SK-MEL-5 (cell line): ENCODE results near the gene ZBTB32. TPM values are rescaled to one million over a fixed set of nuclear protein-coding genes. Genes with fewer than 3 reads are reported as not detected.
A peak's percentile ranks its signal among the peaks of the same experiment; 100 is the strongest.
"Not testable (repeated sequence)": the region's sequence is repeated elsewhere in the genome, so short reads cannot be mapped to it uniquely, and the experiment has no call there.

Experiments
- DNase-seq: peaks from one replicate; pipeline ENCODE4 v3.0.0-alpha.2; 2016; ENCODE audit warnings: low read depth, low spot score
- in situ Hi-C: cut with HindIII; loops from 2 replicates; pipeline ENCODE4 v1.10.0; 2016; ENCODE audit warnings: low sequenced_read_pairs, high pct_unique_total_duplicates, low pct_unique_long_range_greater_than_20kb
- total RNA-seq: library from RNA; depleted of rRNA; stranded (reverse); fragments of >200 nt; shearing (Covaris generic); gene quantifications from 2 replicates; pipeline ENCODE4 v1.2.3, GENCODE V29; 2014

Gene ZBTB32
- total RNA-seq, 1 experiment from 2014 or later, result not detected

DNA sequence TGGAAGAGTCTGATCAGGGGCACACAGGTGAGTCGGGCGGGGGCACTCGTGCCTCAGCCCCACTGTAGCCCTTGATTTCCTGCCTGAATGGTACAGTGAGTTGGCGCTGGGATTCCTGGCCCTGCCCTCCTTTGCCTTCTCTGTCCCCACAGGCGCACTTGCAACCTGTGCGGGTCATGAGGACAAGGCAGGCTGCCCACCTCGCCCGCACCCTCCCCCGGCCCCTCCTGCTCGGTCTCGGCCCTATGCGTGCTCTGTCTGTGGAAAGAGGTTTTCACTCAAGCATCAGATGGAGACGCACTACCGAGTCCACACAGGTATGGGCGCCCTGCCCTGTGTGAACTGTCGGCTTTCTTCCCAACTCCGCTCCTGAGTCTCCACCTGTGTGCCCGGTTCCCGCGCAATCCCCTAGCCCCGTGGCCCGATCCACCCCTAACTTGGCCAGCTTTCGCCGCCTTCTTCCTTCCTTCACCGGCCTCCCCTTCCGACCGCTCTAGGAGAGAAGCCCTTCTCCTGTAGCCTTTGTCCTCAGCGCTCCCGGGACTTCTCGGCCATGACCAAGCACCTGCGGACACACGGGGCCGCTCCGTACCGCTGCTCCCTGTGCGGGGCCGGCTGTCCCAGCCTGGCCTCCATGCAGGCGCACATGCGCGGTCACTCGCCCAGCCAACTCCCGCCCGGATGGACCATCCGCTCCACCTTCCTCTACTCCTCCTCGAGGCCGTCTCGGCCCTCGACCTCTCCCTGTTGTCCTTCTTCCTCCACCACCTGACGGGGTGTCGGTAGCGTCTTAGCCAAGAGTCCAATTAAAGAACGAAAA lies 11.8 kb downstream of the ZBTB32 start:
- in situ Hi-C loops, result no loop called here
- no peak for DNase-seq

GRCh38 chr19:35716801-35717664 lies 12.7 kb downstream of the ZBTB32 start:
- in situ Hi-C loops, result no loop called here

GRCh38 chr19:35717665-35718344 lies 13.4 kb downstream of the ZBTB32 start, which contains the start of gene KMT2B:
KMT2B (plus strand) TSS chr19:35718003; CDS start chr19:35718019, 16 bp downstream.
- DNase-seq, result no peak
- in situ Hi-C loops, result no loop called here

More at GRCh38 chr19:35716801-35717664, 12.7 kb downstream of the ZBTB32 start:
- peak; percentile 92 for DNase-seq

GRCh38 chr19:35718345-35719041 lies 14.1 kb downstream of the ZBTB32 start:
- in situ Hi-C loops, result no loop called here
- DNase-seq, result no peak

- in situ Hi-C loops, result no loop called here
- no peak for DNase-seq
Measured at GRCh38 chr19:35719402-35720162, 15.2 kb downstream of the ZBTB32 start.

- in situ Hi-C loops, result no loop called here
- no peak for DNase-seq
Measured at GRCh38 chr19:35720163-35720524, 15.8 kb downstream of the ZBTB32 start.

GRCh38 chr19:35720648-35721047 lies 16.3 kb downstream of the ZBTB32 start:
- in situ Hi-C loops, result no loop called here
- no peak for DNase-seq

GRCh38 chr19:35721374-35721773 lies 17.0 kb downstream of the ZBTB32 start:
- in situ Hi-C loops, result no loop called here
- no peak for DNase-seq

DNA sequence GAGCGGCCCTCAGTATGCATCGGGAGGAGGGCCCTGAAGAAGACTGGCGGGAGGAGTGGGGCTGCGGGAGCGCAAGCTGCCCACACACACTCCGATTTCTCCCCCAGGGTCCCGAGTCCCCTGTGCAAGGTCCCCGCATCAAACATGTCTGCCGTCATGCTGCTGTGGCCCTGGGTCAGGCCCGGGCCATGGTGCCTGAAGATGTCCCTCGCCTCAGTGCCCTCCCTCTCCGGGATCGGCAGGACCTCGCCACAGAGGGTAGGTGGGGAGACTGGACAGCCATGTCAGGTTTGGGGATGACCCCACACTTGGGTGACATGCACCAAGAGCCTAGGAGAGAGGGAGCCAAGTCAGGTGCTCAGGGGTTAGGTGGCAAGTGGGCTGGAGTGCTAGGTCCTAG lies 18.1 kb downstream of the ZBTB32 start:
- in situ Hi-C loops, result no loop called here
- no peak for DNase-seq

- DNase-seq, result no peak
- in situ Hi-C loops, result no loop called here
Measured at GRCh38 chr19:35722897-35723296, 18.5 kb downstream of the ZBTB32 start.

DNA sequence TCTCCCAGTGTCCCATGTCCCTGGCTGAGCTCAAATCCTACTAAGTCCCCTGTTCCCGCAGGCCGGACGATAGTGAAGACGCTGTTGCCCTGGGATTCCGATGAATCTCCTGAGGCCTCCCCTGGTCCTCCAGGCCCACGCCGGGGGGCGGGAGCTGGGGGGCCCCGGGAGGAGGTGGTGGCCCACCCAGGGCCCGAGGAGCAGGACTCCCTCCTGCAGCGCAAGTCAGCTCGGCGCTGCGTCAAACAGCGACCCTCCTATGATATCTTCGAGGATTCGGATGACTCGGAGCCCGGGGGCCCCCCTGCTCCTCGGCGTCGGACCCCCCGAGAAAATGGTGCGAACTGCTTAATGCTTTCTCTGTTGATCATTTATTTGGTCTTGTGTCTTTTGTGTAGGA lies 19.3 kb downstream of the ZBTB32 start:
- in situ Hi-C loops, result no loop called here
- DNase-seq, result no peak

- DNase-seq, in situ Hi-C loops: not testable (repeated sequence)
Measured at GRCh38 chr19:35724132-35724531, 19.8 kb downstream of the ZBTB32 start.

DNA sequence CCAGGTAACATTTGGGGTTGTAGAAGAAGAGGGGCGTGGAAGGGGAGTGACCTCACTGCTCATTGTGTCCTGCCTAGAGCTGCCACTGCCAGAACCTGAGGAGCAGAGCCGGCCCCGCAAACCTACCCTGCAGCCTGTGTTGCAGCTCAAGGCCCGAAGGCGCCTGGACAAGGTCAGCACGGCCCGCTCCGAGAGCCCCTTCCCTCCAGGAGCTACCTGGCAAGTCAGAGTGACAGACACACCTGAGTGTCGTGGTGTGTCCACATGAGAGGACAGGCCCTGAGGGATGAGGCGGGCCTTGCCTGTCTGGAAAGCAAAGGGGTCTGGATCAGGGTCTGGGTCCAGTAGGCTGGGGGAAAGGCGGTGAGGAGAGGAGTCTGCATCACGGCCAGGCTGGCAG lies 20.2 kb downstream of the ZBTB32 start:
- no peak for DNase-seq
- in situ Hi-C loops, result no loop called here

DNA sequence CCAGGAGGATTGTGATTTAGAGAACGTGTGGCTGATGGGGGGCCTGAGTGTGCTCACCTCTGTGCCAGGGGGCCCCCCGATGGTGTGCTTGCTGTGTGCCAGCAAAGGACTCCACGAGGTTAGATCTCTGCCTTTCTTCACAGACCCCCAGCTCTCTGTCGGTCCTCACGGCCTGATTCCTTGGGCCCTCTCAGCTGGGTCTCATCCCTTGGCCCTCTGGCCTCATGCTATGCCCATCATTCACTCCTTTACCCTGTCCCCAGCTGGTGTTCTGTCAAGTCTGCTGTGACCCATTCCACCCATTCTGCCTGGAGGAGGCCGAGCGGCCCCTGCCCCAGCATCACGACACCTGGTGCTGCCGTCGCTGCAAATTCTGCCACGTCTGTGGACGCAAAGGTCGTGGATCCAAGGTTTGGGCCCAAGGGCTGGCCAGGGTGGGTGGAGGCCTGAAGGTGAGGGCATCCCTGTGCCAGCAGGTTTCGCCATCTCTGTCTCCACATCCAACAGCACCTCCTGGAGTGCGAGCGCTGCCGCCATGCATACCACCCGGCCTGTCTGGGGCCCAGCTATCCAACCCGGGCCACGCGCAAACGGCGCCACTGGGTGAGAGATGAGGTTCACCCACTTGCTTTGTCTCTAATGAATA lies 21.0 kb downstream of the ZBTB32 start:
- no peak for DNase-seq
- in situ Hi-C loops, result no loop called here

DNA sequence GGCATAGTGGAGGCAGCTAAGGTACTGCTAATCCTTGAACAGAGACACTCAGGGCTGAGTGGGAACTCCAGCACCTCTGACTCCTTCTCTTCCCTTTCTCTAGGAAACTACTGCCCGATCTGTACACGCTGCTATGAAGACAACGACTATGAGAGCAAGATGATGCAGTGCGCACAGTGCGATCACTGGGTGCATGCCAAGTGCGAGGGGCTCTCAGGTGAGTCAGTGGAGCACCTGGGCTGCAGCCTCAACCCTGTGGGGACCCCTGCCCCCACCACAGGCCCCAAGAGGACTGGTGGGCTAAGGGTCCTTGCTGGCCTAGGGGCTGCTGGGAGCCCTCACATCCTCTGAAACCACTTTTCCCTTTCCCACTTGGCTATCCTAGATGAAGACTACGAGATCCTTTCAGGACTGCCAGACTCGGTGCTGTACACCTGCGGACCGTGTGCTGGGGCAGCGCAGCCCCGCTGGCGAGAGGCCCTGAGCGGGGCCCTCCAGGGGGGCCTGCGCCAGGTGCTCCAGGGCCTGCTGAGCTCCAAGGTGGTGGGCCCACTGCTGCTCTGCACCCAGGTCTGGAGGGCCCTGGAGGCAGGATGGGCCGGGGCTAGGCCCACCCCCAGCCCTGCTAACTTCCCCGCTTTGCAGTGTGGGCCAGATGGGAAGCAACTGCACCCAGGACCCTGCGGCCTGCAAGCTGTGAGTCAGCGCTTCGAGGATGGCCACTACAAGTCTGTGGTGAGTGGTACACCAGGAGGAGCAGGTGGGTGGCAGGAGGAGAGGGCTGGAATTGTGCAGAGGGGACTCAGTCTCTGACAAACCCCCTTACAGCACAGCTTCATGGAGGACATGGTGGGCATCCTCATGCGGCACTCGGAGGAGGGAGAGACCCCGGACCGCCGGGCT lies 22.9 kb downstream of the ZBTB32 start:
- in situ Hi-C loops, result no loop called here
- no peak for DNase-seq
